ENCODE results near the gene PRKAG1. TPM values are rescaled to one million over a fixed set of nuclear protein-coding genes. Genes with fewer than 3 reads are reported as not detected.

The PRKAG1 gene
- total RNA-seq, 1 donor from 2014 or later = 24.0 TPM

GRCh38 chr12:48999371-49000131, 19.0 kb downstream of the PRKAG1 start, which contains the start of gene DDN:
Gene DDN (minus strand): TSS chr12:48999375. CDS start chr12:48999287, 88 bp downstream.
- Mint-ChIP-seq H3K27ac (ENCODE audit: unreplicated experiment) (peak within 1 kb of the TSS; percentile 18), H3K9me3 (ENCODE audit: unreplicated experiment) (no peaks in the 10 kb centered on the region), H3K27me3 (ENCODE audit: unreplicated experiment) (peaks cover 33% of the 10 kb centered on the region), H3K36me3 (ENCODE audit: low read depth, unreplicated experiment) (peaks cover 23% of the 10 kb centered on the region), H3K4me3 (ENCODE audit: unreplicated experiment) (peak within 1 kb of the TSS; percentile 31), H3K4me1 (ENCODE audit: unreplicated experiment) (peaks cover 11% of the 10 kb centered on the region)
- no peak for DNase-seq (ENCODE audit: low spot score)
- TF ChIP-seq CTCF (IDR thresholded peaks at IDR 0.05; ENCODE audit: unreplicated experiment) = no peak

GRCh38 chr12:48998497-48999353, 19.9 kb downstream of the PRKAG1 start:
- H3K27ac Mint-ChIP-seq (ENCODE audit: unreplicated experiment) = no peak overlapping the region
- no peak for TF ChIP-seq CTCF (IDR thresholded peaks at IDR 0.05; ENCODE audit: unreplicated experiment)
- H3K4me1 Mint-ChIP-seq (ENCODE audit: unreplicated experiment) = peaks cover 11% of the 10 kb centered on the region
- H3K9me3 Mint-ChIP-seq (ENCODE audit: unreplicated experiment) = no peaks in the 10 kb centered on the region
- H3K27me3 Mint-ChIP-seq (ENCODE audit: unreplicated experiment) = peaks cover 38% of the 10 kb centered on the region
- H3K4me3 Mint-ChIP-seq (ENCODE audit: unreplicated experiment) = no peak overlapping the region
- no peak for DNase-seq (ENCODE audit: low spot score)
- H3K36me3 Mint-ChIP-seq (ENCODE audit: low read depth, unreplicated experiment) = peaks cover 22% of the 10 kb centered on the region

GRCh38 chr12:48997719-48998496, 20.7 kb downstream of the PRKAG1 start:
- peak; percentile 43 for DNase-seq (ENCODE audit: low spot score)
- H3K27me3 Mint-ChIP-seq (ENCODE audit: unreplicated experiment) = peaks cover 41% of the 10 kb centered on the region
- H3K9me3 Mint-ChIP-seq (ENCODE audit: unreplicated experiment) = no peaks in the 10 kb centered on the region
- no peak overlapping the region for H3K27ac Mint-ChIP-seq (ENCODE audit: unreplicated experiment)
- H3K4me3 Mint-ChIP-seq (ENCODE audit: unreplicated experiment) = no peak overlapping the region
- peaks cover 21% of the 10 kb centered on the region for H3K36me3 Mint-ChIP-seq (ENCODE audit: low read depth, unreplicated experiment)
- peaks cover 11% of the 10 kb centered on the region for H3K4me1 Mint-ChIP-seq (ENCODE audit: unreplicated experiment)
- TF ChIP-seq CTCF (IDR thresholded peaks at IDR 0.05; ENCODE audit: unreplicated experiment) = no peak

- Mint-ChIP-seq H3K9me3 (ENCODE audit: unreplicated experiment) (no peaks in the 10 kb centered on the region), H3K4me1 (ENCODE audit: unreplicated experiment) (peaks cover 11% of the 10 kb centered on the region), H3K27me3 (ENCODE audit: unreplicated experiment) (peaks cover 39% of the 10 kb centered on the region), H3K36me3 (ENCODE audit: low read depth, unreplicated experiment) (peaks cover 17% of the 10 kb centered on the region), H3K4me3 (ENCODE audit: unreplicated experiment) (no peak overlapping the region), H3K27ac (ENCODE audit: unreplicated experiment) (no peak overlapping the region)
- peak; percentile 59 for TF ChIP-seq CTCF (IDR thresholded peaks at IDR 0.05; ENCODE audit: unreplicated experiment)
- peak; percentile 82 for DNase-seq (ENCODE audit: low spot score)
Measured at GRCh38 chr12:48996794-48997718, 21.5 kb downstream of the PRKAG1 start.
